NT2/D1 (cell line): ENCODE measurements around the gene OR5C1.

ENCODE experiments used
- SUZ12 ChIP-seq: IDR thresholded peaks from 2 replicates; pipeline ENCODE4 v1.6.1; 2011; ENCODE audit not compliant: insufficient read length, insufficient read depth; ENCODE audit errors: extremely low read depth
- ZNF274 ChIP-seq: IDR thresholded peaks from 2 replicates; pipeline ENCODE4 v1.6.1; 2011; ENCODE audit warnings: mild to moderate bottlenecking, low read depth, low read length

DNA sequence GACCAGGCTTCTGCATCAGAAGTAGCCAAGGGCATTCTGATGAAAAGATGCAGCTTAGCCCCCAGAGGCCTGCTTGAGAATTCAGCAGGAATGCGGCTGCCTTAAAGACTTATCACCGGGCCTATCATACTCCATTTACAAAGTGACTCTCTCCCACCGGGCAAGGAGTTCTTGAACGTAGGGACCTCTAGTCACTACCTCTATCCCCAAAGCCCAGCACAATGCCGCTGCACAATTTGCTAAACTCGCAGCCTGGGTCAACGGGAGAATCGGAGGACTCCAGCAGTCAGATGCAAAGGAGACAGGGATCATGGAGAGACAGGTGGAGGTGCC is 39.0 kb downstream of the OR5C1 start:
- TF ChIP-seq SUZ12, result no peak
- TF ChIP-seq ZNF274, result no peak
